ENCODE results near the gene GLG1. TPM values are rescaled to one million over a fixed set of nuclear protein-coding genes. Genes with fewer than 3 reads are reported as not detected.

GLG1 gene
- total RNA-seq, 3 donors from 2014 or later (not counting 1 experiment from before 2014, with no cell fraction given): 184 to 225 (median 188) TPM

GRCh38 chr16:74480150-74481029, 126.5 kb downstream of the GLG1 start:
- intact Hi-C loops (cut with micrococcal nuclease): no loop called here
- Mint-ChIP-seq H3K27me3 (ENCODE audit: low read depth in 2 of 2) (no peaks in the 10 kb centered on the region), H3K27ac (peak overlapping the region; percentile 63), H3K4me3 (no peak overlapping the region), H3K36me3 (peaks cover 16% of the 10 kb centered on the region), H3K9me3 (no peaks in the 10 kb centered on the region), H3K4me1 (peaks cover 5 to 10% of the 10 kb centered on the region in 2 donors)
- ATAC-seq (no peak), DNase-seq (no peak)
- WGBS (ENCODE audit: insufficient coverage): 96% methylated on average over 11 of the region's 12 CpGs
- no peak for TF ChIP-seq CTCF (IDR thresholded peaks at IDR 0.05)
- H3K4me3 ChIP-seq (ENCODE audit: low read length): no peak overlapping the region
- H3K4me1 ChIP-seq (ENCODE audit: control insufficient read depth, insufficient read depth, low read length): no peaks in the 10 kb centered on the region
- H3K27ac ChIP-seq (ENCODE audit: low read length): no peak overlapping the region
- H3K9me3 ChIP-seq (ENCODE audit: control insufficient read depth, insufficient read depth, low read length): no peaks in the 10 kb centered on the region
- H3K27me3 ChIP-seq (ENCODE audit: control insufficient read depth, insufficient read depth, low read length): no peaks in the 10 kb centered on the region
- H3K36me3 ChIP-seq (ENCODE audit: control insufficient read depth, insufficient read depth, low read length): peaks cover 60% of the 10 kb centered on the region

GRCh38 chr16:74477226-74477625, 129.7 kb downstream of the GLG1 start:
- ATAC-seq: no peak
- no peak for DNase-seq
- Histone ChIP-seq H3K27me3 (ENCODE audit: control insufficient read depth, insufficient read depth, low read length) (no peaks in the 10 kb centered on the region), H3K27ac (ENCODE audit: low read length) (no peak overlapping the region), H3K4me3 (ENCODE audit: low read length) (no peak overlapping the region), H3K36me3 (ENCODE audit: control insufficient read depth, insufficient read depth, low read length) (peaks cover 60% of the 10 kb centered on the region), H3K9me3 (ENCODE audit: control insufficient read depth, insufficient read depth, low read length) (no peaks in the 10 kb centered on the region), H3K4me1 (ENCODE audit: control insufficient read depth, insufficient read depth, low read length) (no peaks in the 10 kb centered on the region)
- H3K27ac Mint-ChIP-seq: no peak overlapping the region
- intact Hi-C loops (cut with micrococcal nuclease): no loop called here
- no peaks in the 10 kb centered on the region for H3K9me3 Mint-ChIP-seq
- H3K4me1 Mint-ChIP-seq: peaks cover 5% of the 10 kb centered on the region in 2 donors
- no peak overlapping the region for H3K4me3 Mint-ChIP-seq
- no peaks in the 10 kb centered on the region for H3K27me3 Mint-ChIP-seq (ENCODE audit: low read depth in 2 of 2)
- no peak for TF ChIP-seq CTCF (IDR thresholded peaks at IDR 0.05)
- H3K36me3 Mint-ChIP-seq: peaks cover 10% of the 10 kb centered on the region
- 99% methylated on average over 4 of the region's 4 CpGs for WGBS (ENCODE audit: insufficient coverage)

- no peaks in the 10 kb centered on the region for H3K9me3 ChIP-seq (ENCODE audit: control insufficient read depth, insufficient read depth, low read length)
- no peaks in the 10 kb centered on the region for H3K27me3 Mint-ChIP-seq (ENCODE audit: low read depth in 2 of 2)
- H3K4me3 ChIP-seq (ENCODE audit: low read length): no peak overlapping the region
- no peak overlapping the region for H3K27ac ChIP-seq (ENCODE audit: low read length)
- no peak for TF ChIP-seq CTCF (IDR thresholded peaks at IDR 0.05)
- no peaks in the 10 kb centered on the region for H3K27me3 ChIP-seq (ENCODE audit: control insufficient read depth, insufficient read depth, low read length)
- no peak overlapping the region for H3K4me3 Mint-ChIP-seq
- DNase-seq: no peak
- peaks cover 10% of the 10 kb centered on the region for H3K36me3 Mint-ChIP-seq
- H3K36me3 ChIP-seq (ENCODE audit: control insufficient read depth, insufficient read depth, low read length): peaks cover 75% of the 10 kb centered on the region
- H3K27ac Mint-ChIP-seq: peak overlapping the region in 1 of 2 donors; percentile 16
- 100% methylated on average over 1 of the region's 1 CpG for WGBS (ENCODE audit: insufficient coverage)
- no peaks in the 10 kb centered on the region for H3K4me1 ChIP-seq (ENCODE audit: control insufficient read depth, insufficient read depth, low read length)
- peaks cover 5% of the 10 kb centered on the region in 2 donors for H3K4me1 Mint-ChIP-seq
- intact Hi-C loops (cut with micrococcal nuclease): no loop called here
- H3K9me3 Mint-ChIP-seq: no peaks in the 10 kb centered on the region
- no peak for ATAC-seq
Observed at GRCh38 chr16:74474416-74474815, 132.5 kb downstream of the GLG1 start.

Measured in natural killer cell (primary cell).